ENCODE data around the gene RNF6. TPM values are rescaled to one million over a fixed set of nuclear protein-coding genes. Genes with fewer than 3 reads are reported as not detected.

Gene RNF6
- total RNA-seq, 1 experiment from 2014 or later, result 26.8 TPM

Other genes with a start within 250 kb of the RNF6 start
- 0.44 TPM in 1 of 2 replicates, not detected in the other for gene SHISA2, start 170.3 kb downstream of the RNF6 start, total RNA-seq (2014; rRNA removed; shearing (Covaris generic))
- gene CDK8, start 31.8 kb upstream of the RNF6 start, total RNA-seq (2014; rRNA removed; shearing (Covaris generic)), result 9.4 and 18.4 TPM in 2 replicates